SJSA1 (cell line): ENCODE data around the gene POLRMT. TPM values are rescaled to one million over a fixed set of nuclear protein-coding genes. Genes with fewer than 3 reads are reported as not detected.
A peak's percentile ranks its signal among the peaks of the same experiment; 100 is the strongest.

Source experiments
- DNase-seq, 2 experiments: peaks; one replicate each; pipeline ENCODE4 v3.0.0-alpha.2; 2015 to 2020; ENCODE audit warnings: low spot score in 2 of 2, low read depth in 1 of 2
- H3K27ac ChIP-seq: fragments of 250-450 bp; sonication (Bioruptor Pico); 2 replicates; pipeline ENCODE4 v1.5.1; 2020; ENCODE audit warnings: mild to moderate bottlenecking, moderate library complexity
- H3K27me3 ChIP-seq: fragments of 250-450 bp; sonication (Bioruptor Pico); replicated peaks from 2 replicates; pipeline ENCODE4 v1.5.1; 2020; ENCODE audit warnings: mild to moderate bottlenecking, moderate library complexity
- H3K36me3 ChIP-seq: fragments of 250-450 bp; sonication (Bioruptor Pico); 2 replicates; pipeline ENCODE4 v1.5.1; 2020; ENCODE audit warnings: mild to moderate bottlenecking
- H3K4me1 ChIP-seq: fragments of 250-450 bp; sonication (Bioruptor Pico); replicated peaks from 2 replicates; pipeline ENCODE4 v1.6.1; 2021; ENCODE audit warnings: mild to moderate bottlenecking
- H3K4me3 ChIP-seq: fragments of 250-450 bp; sonication (Bioruptor Pico); 2 replicates; pipeline ENCODE4 v1.5.1; 2020; ENCODE audit warnings: mild to moderate bottlenecking
- H3K9me3 ChIP-seq: fragments of 250-450 bp; sonication (Bioruptor Pico); replicated peaks from 2 replicates; pipeline ENCODE4 v1.5.1; 2020; ENCODE audit warnings: mild to moderate bottlenecking
- total RNA-seq: library from RNA; depleted of rRNA; stranded (reverse); fragments of >200 nt; shearing (Covaris generic); gene quantifications from 2 replicates; pipeline ENCODE4 v1.2.3, GENCODE V29; 2014

POLRMT gene
- total RNA-seq, 1 experiment from 2014 or later = 44.2 TPM

GRCh38 chr19:648305-648704 is 15.0 kb upstream of the POLRMT start:
- DNase-seq = no peak
- no peaks in the 10 kb centered on the region for H3K4me1 ChIP-seq
- H3K27me3 ChIP-seq = no peaks in the 10 kb centered on the region
- H3K36me3 ChIP-seq = peaks cover 79% of the 10 kb centered on the region
- no peak overlapping the region for H3K4me3 ChIP-seq
- no peaks in the 10 kb centered on the region for H3K9me3 ChIP-seq
- no peak overlapping the region for H3K27ac ChIP-seq

- Histone ChIP-seq H3K4me1 (no peaks in the 10 kb centered on the region), H3K27me3 (no peaks in the 10 kb centered on the region), H3K4me3 (no peak overlapping the region), H3K36me3 (peaks cover 73% of the 10 kb centered on the region), H3K27ac (no peak overlapping the region), H3K9me3 (no peaks in the 10 kb centered on the region)
- no peak for DNase-seq
Measured at GRCh38 chr19:647566-648284, 14.4 kb upstream of the POLRMT start.

GRCh38 chr19:646779-647565 is 13.6 kb upstream of the POLRMT start:
- Histone ChIP-seq H3K27me3 (no peaks in the 10 kb centered on the region), H3K36me3 (peaks cover 66% of the 10 kb centered on the region), H3K4me3 (no peak overlapping the region), H3K4me1 (no peaks in the 10 kb centered on the region), H3K27ac (no peak overlapping the region), H3K9me3 (no peaks in the 10 kb centered on the region)
- no peak for DNase-seq

GRCh38 chr19:645912-646778 is 12.8 kb upstream of the POLRMT start:
- DNase-seq = no peak
- no peaks in the 10 kb centered on the region for H3K9me3 ChIP-seq
- H3K4me1 ChIP-seq = no peaks in the 10 kb centered on the region
- no peaks in the 10 kb centered on the region for H3K27me3 ChIP-seq
- H3K36me3 ChIP-seq = peaks cover 57% of the 10 kb centered on the region
- H3K27ac ChIP-seq = no peak overlapping the region
- no peak overlapping the region for H3K4me3 ChIP-seq

GRCh38 chr19:644789-645188 is 11.5 kb upstream of the POLRMT start:
- H3K4me1 ChIP-seq = peaks cover 5% of the 10 kb centered on the region
- no peaks in the 10 kb centered on the region for H3K9me3 ChIP-seq
- H3K27ac ChIP-seq = no peak overlapping the region
- H3K36me3 ChIP-seq = peaks cover 50% of the 10 kb centered on the region
- H3K4me3 ChIP-seq = no peak overlapping the region
- no peaks in the 10 kb centered on the region for H3K27me3 ChIP-seq
- no peak for DNase-seq

- H3K36me3 ChIP-seq = peaks cover 48% of the 10 kb centered on the region
- peaks cover 7% of the 10 kb centered on the region for H3K4me1 ChIP-seq
- H3K27me3 ChIP-seq = no peaks in the 10 kb centered on the region; the same call in 1 of the 2 replicates
- no peaks in the 10 kb centered on the region for H3K9me3 ChIP-seq
- no peak for DNase-seq
- H3K27ac ChIP-seq = no peak overlapping the region
- H3K4me3 ChIP-seq = no peak overlapping the region
Measured at GRCh38 chr19:644363-644762, 11.0 kb upstream of the POLRMT start.

- H3K9me3 ChIP-seq = no peaks in the 10 kb centered on the region
- no peak for DNase-seq
- H3K4me1 ChIP-seq = peaks cover 14% of the 10 kb centered on the region
- no peak overlapping the region for H3K27ac ChIP-seq
- peaks cover 41% of the 10 kb centered on the region for H3K36me3 ChIP-seq
- no peak overlapping the region for H3K4me3 ChIP-seq
- H3K27me3 ChIP-seq = no peaks in the 10 kb centered on the region; the same call in 1 of the 2 replicates
Measured at GRCh38 chr19:643736-644135, 10.4 kb upstream of the POLRMT start.

GRCh38 chr19:642767-643727 is 9.7 kb upstream of the POLRMT start:
- no peaks in the 10 kb centered on the region; the same call in 1 of the 2 replicates for H3K27me3 ChIP-seq

GRCh38 chr19:641702-642101 is 8.4 kb upstream of the POLRMT start:
- peaks cover 23% of the 10 kb centered on the region for H3K36me3 ChIP-seq
- H3K27me3 ChIP-seq = no peaks in the 10 kb centered on the region; the same call in 1 of the 2 replicates
- H3K4me1 ChIP-seq = peaks cover 14% of the 10 kb centered on the region
- no peak overlapping the region for H3K4me3 ChIP-seq
- DNase-seq = no peak
- H3K9me3 ChIP-seq = no peaks in the 10 kb centered on the region
- H3K27ac ChIP-seq = no peak overlapping the region

More at GRCh38 chr19:642767-643727, 9.7 kb upstream of the POLRMT start:
- Histone ChIP-seq H3K27ac (no peak overlapping the region), H3K36me3 (peaks cover 37% of the 10 kb centered on the region), H3K9me3 (no peaks in the 10 kb centered on the region), H3K4me3 (no peak overlapping the region), H3K4me1 (peaks cover 14% of the 10 kb centered on the region)
- DNase-seq = no peak

GRCh38 chr19:640606-641189 is 7.4 kb upstream of the POLRMT start:
- no peaks in the 10 kb centered on the region for H3K9me3 ChIP-seq

GRCh38 chr19:640161-640558 is 6.8 kb upstream of the POLRMT start:
- Histone ChIP-seq H3K36me3 (peaks cover 9% of the 10 kb centered on the region), H3K27me3 (no peaks in the 10 kb centered on the region; the same call in 1 of the 2 replicates), H3K27ac (no peak overlapping the region), H3K9me3 (no peaks in the 10 kb centered on the region), H3K4me1 (peaks cover 14% of the 10 kb centered on the region), H3K4me3 (peak overlapping the region; percentile 43)
- no peak for DNase-seq

More at GRCh38 chr19:640606-641189, 7.4 kb upstream of the POLRMT start:
- Histone ChIP-seq H3K4me3 (no peak overlapping the region), H3K27me3 (no peaks in the 10 kb centered on the region; the same call in 1 of the 2 replicates), H3K36me3 (peaks cover 13% of the 10 kb centered on the region), H3K4me1 (peaks cover 14% of the 10 kb centered on the region), H3K27ac (no peak overlapping the region)
- no peak for DNase-seq
